ENCODE data around the gene PRPF31. TPM values are rescaled to one million over a fixed set of nuclear protein-coding genes. Genes with fewer than 3 reads are reported as not detected.
"Not testable (repeated sequence)": the region's sequence is repeated elsewhere in the genome, so short reads cannot be mapped to it uniquely, and the experiment has no call there.

PRPF31 gene
- total RNA-seq, 1 donor from 2014 or later, result 39.9 TPM

DNA sequence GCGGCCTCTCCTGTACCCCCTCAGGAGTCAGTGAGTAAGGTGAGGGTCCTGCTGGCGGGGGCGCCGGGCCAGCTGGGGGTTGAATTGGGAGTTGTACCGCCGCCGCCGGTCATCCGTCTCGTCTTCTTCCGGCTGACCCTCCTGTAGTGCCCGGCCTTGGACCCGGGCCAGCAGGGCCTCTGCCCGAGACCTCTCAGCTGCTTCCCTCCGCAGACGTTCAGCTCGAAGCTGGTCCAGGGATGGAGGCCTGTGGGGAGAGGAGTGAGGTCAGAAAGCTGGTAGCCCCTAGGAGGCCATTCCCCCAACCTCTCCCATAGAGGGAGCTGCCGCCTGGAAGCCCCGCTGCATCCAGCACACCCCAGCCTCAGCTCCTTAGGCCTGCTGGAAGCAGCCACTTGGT is 40.1 kb downstream of the PRPF31 start:
- intact Hi-C loops (cut with DNase I), result no loop called here
- ATAC-seq (ENCODE audit: poor library complexity), result no peak
- DNase-seq, result no peak

DNA sequence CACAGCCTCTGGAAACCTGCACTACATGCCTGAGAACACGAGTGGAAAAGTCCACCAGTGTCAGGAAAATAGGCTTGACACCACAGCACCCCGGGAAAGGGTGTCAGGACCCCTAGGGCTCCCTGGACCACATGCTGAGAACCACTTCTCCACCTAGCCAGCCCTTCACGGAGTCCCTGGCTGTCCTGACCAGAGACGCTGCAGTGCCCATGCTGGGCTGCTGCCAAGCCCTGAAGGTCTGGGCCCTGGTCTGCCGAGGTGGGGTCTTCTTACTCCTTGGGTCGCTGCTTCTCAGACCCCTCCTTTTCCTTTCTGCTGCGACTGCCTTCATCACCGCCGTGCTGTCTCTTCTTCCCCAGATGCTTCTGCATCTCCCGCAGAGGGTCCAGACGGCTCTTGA is 40.9 kb downstream of the PRPF31 start:
- no peak for ATAC-seq (ENCODE audit: poor library complexity)
- intact Hi-C loops (cut with DNase I), result no loop called here

DNA sequence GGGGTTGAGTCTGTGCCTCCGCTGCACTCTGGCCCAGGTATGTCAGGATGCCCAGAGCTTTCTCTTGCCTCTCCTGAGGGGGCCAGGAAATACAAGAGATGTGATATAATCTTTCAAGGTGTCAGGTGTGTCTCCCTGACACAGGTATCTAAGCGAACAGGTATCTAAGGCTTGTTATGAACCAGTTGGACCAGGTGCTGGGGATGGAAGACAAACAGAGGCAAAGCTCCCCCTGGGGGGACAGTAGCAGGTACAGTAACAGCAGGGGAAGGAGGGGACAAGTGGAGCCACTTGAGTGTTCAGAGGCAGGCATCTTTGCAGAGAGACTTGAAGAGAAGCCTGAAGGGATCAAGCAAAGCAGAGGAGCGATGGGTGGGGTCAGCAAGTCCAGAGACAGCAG is 41.4 kb downstream of the PRPF31 start:
- ATAC-seq (ENCODE audit: poor library complexity) (no peak), DNase-seq (no peak)
- intact Hi-C loops (cut with DNase I), result no loop called here

More for the DNA sequence above, 40.9 kb downstream of the PRPF31 start:
- DNase-seq, result no peak

DNA sequence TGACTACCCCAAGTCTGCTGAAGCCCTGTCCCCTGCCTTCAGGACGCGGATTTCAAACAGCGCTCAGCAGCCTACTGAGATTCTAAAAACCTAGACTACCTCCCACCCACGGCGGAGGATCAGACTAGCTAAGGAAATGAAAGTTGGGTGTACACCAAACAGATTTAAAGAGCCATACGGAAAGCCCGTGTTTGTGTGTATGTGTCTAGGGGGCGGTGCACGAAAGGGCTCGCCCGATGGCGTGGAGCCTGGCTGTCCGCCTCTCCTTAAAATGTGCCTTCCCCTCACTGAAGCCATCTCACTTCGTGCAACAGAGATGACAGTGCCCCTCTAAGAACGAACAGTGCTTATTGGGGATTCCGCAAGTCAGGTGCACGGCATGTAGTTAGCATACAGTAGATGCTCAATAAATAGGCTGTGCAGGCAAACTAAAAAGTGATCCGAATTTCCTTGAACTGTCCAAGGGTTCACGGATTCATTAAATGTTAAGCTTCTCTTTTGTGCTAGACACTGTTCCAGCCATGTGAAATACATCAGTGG is 43.3 kb downstream of the PRPF31 start:
- DNase-seq (no peak), ATAC-seq (ENCODE audit: poor library complexity) (no peak)
- intact Hi-C loops (cut with DNase I), result no loop called here

DNA sequence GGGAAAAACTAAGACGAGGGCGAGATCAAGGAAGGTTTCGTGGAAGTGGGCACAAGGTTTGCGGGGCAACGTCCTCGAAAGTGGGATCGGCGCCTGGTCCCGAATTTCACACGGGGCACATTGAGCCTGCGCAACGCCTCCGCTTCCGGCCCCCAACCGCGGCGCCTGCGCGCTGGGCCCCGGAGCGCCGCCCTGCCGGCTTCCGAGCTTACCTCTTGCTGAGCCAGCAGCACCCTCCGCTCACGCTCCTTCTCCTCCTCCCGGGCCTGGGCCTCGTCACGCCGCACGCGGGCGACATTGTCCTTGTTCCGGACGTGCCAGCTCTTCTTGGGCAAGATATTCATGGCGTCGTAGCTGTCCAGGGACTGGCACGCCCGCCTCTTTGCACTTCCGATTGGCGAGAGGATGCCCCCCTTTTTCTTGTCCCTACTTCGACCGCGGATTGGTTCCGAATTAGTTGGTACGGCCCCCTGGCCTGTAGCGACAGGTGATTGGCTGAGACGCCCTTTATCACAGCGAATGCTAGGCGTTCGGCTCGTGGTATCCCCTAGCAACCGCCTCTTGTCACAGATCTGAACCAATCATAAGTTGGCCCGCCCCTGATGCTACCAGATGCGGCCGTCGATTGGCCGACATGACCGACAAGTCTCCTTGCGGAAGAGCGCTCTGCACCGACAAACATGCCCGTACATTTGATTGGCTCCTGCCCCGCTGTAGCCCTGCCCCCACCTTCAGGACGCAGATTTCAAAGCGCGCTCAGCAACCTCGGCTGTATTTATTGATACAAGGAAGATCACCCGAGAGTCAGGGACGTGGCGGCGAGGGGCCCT is 44.0 kb downstream of the PRPF31 start, which contains the start of gene LENG1:
TSS of gene LENG1 (minus strand) at position 370 of the 830 bp plus-strand sequence. CDS start at position 344, 26 bp downstream.
- ATAC-seq (ENCODE audit: poor library complexity) (peak; percentile 93), DNase-seq (peak; percentile 100)
- intact Hi-C loops (cut with DNase I), result no loop called here

DNA sequence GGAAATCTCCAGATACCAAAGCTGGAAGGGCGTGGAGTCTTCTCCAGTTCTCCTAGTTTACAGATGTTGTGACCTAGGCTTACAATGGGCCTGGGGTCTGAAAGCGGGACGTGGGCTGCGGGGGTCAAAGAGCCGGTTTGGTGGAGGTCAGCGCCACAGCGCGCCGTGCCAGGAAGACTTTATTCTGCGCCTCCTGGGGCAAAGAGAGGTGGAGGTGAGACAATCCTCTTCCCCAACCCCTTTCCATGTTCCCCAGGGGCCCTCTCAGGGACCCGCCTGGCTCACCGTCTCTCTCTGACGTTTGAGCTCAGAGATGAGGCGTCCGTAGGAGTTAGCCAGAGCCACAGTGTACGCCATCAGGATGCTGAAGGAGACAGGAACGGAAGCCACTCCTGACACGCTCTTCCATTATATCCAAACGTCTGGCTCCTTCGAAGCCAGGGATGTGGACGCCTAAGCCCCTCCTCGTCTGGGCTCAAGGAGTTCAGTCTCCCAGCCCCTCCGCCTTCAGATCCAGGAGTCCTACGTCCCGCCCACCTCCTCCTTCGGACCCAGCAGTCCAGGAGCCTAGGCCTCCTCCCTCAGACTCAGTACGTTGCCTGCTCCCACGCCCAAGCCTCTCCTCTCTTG is 44.7 kb downstream of the PRPF31 start:
- intact Hi-C loops (cut with DNase I), result no loop called here
- no peak for ATAC-seq (ENCODE audit: poor library complexity)
- no peak for DNase-seq

DNA sequence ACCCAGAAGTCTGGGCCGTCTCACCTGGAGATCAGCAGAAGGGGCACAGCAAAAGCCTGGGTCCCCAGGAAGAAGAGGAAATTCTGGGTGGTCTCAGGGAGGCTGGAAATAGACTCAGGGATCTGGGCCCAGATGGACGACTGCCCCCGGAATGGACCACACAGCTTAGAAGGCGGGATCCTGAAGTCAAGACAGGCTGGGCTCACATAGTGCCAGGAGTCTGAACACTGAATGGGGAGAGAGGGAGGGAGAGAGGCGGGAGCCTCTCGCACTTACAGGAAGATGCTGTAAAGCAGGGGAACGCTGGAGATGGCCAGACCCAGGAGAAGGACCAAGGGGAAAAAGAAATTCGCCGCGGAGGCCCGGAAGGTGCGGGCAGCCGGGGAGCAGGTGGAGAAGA is 45.3 kb downstream of the PRPF31 start:
- intact Hi-C loops (cut with DNase I), result no loop called here
- DNase-seq (no peak), ATAC-seq (ENCODE audit: poor library complexity) (no peak)

DNA sequence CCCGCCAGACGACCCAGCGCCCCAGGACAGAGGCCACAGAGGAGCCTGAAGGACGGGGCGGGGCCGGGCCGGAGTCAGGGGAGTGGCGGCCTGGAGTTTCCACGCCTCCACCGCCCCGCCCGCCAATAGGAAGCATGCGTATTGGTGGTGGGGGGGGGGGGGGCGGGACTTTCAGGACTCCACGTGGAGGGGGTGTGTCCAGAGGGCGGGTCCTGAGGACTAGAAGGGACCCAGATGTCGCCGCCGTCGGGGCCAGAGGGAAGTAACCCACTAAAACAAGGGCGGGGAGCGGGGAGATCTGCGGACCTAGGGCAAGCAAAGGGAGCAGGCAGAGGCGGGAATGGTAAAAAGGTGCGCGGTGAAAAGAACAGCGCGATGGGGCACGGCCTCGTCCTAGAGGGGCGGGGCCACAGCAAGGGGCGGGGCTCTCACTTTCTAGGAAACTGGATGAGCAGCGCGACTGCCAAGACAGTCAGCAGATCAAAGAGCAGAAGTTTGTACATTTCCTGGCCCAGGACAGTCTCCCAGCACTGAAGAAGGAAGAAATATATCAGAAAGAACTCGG is 46.8 kb downstream of the PRPF31 start:
- DNase-seq, result peak; percentile 91
- ATAC-seq (ENCODE audit: poor library complexity), result peak; percentile 44
- intact Hi-C loops (cut with DNase I), result no loop called here

DNA sequence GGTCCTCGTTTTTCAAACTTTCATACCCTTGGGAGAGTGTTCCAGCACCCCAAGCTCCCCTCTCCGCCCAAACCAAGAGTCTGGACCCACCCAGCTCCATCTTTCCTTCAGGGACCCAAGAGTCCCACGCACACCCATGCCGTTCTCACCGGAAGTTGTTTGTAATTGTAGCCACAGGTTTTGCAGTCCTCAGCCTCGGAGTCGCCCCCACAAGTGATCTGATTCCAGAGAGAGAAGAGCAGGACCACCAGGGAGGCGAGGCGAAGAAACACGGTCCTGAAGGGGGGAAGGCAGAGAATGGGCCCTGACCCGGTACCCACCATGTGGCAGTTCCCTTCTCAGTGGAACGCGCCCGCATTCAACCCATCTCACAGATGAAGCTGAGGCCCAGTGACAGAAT is 47.3 kb downstream of the PRPF31 start:
- DNase-seq (no peak), ATAC-seq (ENCODE audit: poor library complexity) (no peak)
- intact Hi-C loops (cut with DNase I), result no loop called here

DNA sequence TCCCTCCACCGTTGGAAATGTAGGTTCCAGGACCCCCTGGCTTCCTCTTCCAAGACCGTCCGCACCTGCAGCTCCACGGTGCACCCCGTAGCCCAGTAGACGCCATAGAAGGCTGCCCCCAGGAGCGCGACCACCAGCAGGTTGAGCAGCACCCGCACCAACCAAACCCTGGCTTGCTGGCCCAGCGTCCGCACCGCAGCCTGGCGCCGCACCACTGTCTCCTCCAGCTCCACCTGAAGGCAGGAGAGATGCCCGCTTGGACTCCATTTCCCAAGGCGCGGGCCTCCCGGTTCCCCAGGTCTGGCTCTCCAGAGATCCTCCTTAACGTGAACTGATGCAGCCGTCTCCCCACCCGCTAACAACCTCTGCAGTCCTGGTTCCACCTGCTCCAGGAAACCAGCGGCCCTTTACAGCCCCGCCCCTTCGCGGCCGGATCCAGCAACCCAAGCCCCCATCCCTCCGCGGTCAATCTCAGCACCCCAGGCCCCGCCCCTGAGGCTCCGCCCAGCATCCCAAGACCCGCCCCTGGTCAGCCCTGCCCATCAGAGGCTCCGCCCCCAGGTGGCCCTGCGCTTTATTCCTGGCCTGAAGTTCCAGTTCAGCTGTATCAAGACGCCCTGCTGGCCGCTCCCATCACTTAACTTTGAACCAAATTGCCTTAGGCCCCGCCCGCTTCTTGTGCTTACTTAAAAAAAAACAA is 49.0 kb downstream of the PRPF31 start:
- intact Hi-C loops (cut with DNase I), result no loop called here
- DNase-seq (no peak), ATAC-seq (ENCODE audit: poor library complexity) (no peak)

DNA sequence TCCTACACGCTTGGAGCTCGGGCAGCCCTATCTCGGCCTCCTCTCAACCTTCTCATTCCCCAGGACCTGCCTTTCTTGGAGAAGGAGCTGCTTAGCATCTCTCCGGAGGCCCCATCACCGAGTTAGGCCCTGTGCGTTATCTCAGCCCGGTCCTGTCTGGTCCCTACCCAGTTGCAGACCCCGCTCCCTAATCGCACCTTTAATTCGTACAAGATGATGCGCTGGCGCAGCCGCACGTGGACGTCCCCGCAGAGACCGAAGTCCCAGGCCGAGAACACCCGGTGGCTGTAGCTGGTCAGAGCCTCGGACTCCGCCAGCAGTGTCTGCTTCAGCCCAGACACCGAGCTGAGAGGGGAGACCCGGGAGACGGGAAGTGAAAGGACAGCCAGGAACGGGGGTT is 49.7 kb downstream of the PRPF31 start:
- intact Hi-C loops (cut with DNase I), result no loop called here
- ATAC-seq (ENCODE audit: poor library complexity) (no peak), DNase-seq (no peak)

DNA sequence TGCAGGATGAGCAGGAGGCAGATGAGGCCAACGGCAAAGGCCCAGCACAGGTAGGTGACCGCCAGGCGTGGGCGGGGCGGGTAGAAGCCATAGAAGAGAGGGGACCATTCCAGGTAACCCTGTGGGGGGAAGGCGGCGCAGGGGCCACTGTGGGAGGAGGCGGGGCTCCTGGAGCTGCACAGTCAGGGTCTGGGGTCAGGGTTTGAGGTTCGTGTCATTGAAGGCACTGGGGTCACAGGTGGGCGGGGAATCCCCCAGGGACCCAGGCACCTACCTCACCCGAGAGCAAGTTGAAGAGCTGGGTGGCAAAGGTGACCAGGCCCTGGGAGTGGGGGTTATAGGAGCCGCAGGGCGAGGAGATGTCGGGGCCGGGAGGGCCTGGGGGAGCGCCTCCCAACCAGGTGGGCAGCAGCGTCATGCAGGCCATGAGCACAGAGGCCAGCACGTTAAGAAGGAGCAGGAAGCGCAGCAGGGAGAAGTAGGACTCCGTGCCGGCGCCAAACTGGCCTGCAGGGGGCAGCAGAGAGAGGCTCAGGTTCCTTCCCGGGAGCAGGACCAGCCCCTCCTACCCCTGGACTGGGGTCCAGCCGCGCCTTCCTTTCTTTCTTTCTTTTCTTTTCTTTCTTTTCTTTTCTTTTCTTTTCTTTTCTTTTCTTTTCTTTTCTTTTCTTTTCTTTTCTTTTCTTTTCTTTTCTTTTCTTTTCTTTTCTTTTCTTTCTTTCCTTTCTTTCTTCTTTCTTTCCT is 52.8 kb downstream of the PRPF31 start:
- intact Hi-C loops (cut with DNase I), result no loop called here
- DNase-seq (peak; percentile 96), ATAC-seq (ENCODE audit: poor library complexity) (peak; percentile 95)

DNA sequence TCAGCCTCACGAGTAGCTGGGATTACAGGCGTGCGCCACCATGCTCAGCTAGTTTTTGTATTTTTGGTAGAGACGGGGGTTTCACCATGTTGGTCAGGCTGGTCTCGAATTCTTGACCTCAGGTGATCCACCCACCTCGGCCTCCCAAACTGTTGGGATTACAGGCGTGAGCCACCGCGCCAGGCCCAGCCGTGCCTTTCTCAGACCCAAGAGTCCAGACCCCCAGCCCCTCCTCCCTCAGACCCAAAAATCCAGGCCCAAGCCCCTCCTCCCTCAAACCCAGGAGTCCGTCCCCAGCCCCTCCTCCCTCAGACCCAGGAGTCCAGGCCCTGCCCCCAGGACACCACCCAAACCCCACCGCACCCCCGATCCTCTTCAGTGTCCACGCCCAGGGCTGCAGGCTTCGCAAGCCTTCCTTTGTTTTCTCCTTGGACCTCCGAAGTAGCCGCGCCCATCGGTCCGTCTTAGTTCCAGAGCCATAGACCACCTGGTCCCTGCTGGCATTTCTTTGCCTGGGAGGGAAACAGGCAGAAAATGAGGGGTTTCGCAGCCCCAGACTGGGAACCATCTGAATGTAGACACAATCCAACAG is 53.7 kb downstream of the PRPF31 start:
- intact Hi-C loops (cut with DNase I), result no loop called here
- DNase-seq (no peak), ATAC-seq (ENCODE audit: poor library complexity) (no peak)

DNA sequence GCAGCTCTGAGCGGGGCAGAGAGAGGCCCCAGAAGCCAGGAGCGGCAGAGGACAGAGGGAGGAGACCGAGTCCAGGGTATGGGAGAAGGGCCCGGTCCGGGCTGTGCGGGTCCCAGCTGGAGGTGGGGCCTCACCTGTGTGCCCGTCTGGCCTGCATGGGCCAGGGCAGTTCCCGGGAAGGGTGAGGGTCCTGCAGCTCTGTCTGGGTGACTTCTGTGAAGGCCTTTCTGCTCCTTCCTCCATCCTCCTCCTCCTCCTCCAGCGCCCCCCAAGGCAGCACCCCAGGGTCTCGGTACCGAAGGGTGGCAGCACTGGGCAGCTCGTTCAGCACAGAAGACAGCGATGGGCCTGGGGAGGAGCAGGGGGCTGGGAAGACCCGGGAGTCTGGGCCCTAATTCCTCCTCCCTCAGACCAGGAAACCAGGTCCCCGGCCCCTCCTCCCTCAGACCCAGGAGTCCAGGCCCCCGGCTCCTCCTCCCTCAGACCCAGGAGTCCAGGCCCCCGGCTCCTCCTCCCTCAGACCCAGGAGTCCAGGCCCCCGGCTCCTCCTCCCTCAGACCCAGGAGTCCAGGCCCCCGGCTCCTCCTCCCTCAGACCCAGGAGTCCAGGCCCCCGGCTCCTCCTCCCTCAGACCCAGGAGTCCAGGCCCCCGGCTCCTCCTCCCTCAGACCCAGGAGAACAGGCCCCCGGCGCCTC is 56.3 kb downstream of the PRPF31 start:
- intact Hi-C loops (cut with DNase I), result loop anchor here (5.0 kb wide), 1 partner anchor 60 kb away; no protein-coding TSS in a partner anchor
- DNase-seq; ATAC-seq (ENCODE audit: poor library complexity): not testable (repeated sequence)

DNA sequence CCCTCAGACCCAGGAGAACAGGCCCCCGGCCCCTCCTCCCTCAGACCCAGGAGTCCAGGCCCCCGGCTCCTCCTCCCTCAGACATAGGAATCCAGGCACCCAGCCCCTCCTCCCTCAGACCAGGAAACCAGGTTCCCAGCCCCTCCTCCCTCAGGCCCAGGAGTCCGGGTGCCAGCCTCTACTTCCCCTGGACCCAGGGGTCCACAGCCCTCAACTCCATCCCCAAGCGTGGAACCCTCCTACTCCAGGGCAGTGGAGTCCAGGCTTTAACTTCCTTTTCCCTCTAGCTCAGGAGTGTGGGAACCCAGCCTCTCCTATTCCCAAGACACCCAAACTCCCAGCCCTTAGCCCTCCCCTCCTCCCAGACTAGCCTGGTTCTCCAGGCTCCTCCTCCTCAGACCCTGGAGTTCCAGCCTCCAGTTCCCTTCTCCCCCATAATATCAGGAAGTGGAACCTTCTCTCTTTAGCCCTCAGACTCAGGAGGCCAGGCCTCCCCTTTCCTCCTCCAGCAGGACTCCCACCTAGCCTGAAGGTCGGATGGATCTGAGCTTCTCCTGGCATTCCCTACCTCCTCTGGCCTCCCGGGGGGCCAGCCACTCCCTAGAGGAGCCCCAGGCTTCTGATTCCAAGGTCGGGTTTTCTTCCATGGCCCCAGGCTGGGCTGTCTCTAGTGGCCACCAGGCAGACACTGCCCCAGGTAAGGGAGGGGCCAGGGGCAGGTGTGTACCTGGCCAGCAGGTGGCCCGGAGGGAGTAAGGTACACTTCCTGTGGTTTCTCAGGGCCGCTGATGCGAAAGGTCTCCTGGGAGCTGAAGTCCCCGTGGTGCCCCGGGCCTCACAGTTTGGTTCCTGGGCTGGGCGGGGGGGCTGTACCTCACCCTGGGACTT is 57.2 kb downstream of the PRPF31 start, which contains the start of gene TMC4:
TSS of gene TMC4 (minus strand) at position 690 of the 888 bp plus-strand sequence. CDS start at position 647, 43 bp downstream.
- ATAC-seq (ENCODE audit: poor library complexity) (peak; percentile 25), DNase-seq (no peak)
- intact Hi-C loops (cut with DNase I), result loop anchor here (5.0 kb wide), 1 partner anchor 60 kb away; no protein-coding TSS in a partner anchor

DNA sequence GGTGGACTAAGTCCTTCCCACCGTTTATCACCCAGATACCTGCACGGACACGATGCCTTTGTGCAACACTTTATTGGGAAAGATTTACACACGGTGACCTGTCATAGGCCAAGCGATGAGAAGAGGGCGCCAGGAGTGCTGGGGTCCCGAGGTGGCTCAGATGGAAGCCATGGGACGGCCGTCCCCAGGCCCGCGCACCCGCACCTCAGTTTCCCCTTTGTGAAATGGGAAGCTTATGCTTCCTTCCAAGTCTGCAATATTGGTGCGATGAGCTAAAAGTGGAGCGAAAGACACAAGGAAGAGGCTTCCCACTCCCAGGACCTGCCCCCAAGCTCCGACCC is 57.8 kb downstream of the PRPF31 start:
- intact Hi-C loops (cut with DNase I), result loop anchor here (5.0 kb wide), 1 partner anchor 59 kb away; no protein-coding TSS in a partner anchor
- ATAC-seq (ENCODE audit: poor library complexity) (no peak), DNase-seq (no peak)
